ENCODE results near the gene CYP19A1.

DNA sequence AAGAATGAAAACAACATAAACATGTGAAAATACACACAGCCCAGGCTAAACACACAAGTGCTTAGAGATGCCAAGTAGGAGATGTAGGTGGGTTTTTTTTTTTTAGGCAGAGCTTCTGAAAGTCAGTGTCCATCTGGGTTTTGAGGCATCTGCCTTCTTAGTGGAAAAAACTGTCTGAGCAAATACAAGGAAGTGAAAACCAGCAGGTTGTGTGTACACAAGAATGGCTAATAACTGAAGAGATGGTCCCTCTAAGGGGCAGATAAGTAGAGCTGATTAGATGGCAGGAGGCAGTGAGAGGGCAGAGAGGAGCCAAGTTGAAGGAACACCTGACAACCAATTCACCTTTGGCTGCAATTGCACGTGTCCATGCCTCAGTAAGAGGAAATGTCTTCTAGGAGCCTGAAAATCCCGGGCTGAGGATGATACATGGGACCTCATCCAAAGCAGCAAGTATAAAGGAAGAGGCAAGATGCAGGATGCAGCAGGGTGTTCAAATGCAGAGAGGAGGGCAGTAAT lies 34.9 kb downstream of the CYP19A1 start:
- TF ChIP-seq, protein P1, sequence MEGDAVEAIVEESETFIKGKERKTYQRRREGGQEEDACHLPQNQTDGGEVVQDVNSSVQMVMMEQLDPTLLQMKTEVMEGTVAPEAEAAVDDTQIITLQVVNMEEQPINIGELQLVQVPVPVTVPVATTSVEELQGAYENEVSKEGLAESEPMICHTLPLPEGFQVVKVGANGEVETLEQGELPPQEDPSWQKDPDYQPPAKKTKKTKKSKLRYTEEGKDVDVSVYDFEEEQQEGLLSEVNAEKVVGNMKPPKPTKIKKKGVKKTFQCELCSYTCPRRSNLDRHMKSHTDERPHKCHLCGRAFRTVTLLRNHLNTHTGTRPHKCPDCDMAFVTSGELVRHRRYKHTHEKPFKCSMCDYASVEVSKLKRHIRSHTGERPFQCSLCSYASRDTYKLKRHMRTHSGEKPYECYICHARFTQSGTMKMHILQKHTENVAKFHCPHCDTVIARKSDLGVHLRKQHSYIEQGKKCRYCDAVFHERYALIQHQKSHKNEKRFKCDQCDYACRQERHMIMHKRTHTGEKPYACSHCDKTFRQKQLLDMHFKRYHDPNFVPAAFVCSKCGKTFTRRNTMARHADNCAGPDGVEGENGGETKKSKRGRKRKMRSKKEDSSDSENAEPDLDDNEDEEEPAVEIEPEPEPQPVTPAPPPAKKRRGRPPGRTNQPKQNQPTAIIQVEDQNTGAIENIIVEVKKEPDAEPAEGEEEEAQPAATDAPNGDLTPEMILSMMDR (IDR thresholded peaks at IDR 0.05), result no peak
- TF ChIP-seq POLR2A (IDR thresholded peaks at IDR 0.05), result no peak
